ENCODE data around the gene ZNF219. TPM values are rescaled to one million over a fixed set of nuclear protein-coding genes. Genes with fewer than 3 reads are reported as not detected.

ZNF219 gene
- total and polyA plus RNA-seq, 2 donors, result 9.8 to 67.1 TPM

DNA sequence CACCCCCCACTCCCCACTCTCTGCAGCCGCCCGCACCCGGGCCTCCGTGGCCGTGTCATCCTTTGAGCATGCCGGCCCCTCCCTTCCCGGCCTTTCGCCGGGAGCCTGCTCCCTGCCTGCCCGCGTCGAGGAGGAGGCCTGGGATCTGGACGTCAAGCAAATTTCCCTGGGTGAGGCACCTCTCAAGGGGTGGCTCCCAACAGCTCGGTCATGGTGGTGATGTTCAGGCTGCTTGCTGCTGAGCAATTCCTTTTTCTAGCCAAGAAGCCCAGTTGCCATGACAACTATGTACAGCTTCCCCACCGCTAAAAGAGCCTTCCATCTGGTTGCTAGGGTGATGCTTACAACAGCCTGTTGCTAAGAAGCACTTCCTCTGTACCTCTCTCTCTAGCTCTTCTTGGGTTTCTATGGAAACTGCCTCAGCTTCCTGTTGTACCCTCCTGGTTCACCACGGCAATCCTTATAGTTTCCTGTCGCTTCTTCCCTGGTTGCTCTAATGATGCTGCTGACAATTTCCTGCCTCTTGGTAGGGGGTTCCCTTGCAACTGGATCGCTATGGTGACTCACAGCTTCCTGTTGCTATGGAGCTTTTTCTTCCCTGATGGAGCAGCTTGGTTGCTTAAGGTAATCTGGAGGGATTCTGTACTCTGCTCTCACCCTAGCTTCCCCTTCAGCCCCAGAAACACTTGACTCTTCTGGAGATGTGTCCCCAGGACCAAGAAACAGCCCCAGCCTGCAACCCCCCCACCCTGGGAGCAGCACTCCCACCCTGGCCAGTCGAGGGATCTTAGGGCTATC is 11.0 kb downstream of the ZNF219 start:
- DNase-seq (ENCODE audit: extremely low spot score), result no peak
- Histone ChIP-seq H3K4me1 (ENCODE audit: insufficient read depth) (no peaks in the 10 kb centered on the region), H3K27ac (ENCODE audit: low read depth) (peak overlapping the region; percentile 16), H3K36me3 (ENCODE audit: insufficient read depth) (no peaks in the 10 kb centered on the region), H3K4me3 (ENCODE audit: low read depth, low read length) (no peak overlapping the region)
- 23% methylated on average over 19 of the region's 19 CpGs for WGBS

DNA sequence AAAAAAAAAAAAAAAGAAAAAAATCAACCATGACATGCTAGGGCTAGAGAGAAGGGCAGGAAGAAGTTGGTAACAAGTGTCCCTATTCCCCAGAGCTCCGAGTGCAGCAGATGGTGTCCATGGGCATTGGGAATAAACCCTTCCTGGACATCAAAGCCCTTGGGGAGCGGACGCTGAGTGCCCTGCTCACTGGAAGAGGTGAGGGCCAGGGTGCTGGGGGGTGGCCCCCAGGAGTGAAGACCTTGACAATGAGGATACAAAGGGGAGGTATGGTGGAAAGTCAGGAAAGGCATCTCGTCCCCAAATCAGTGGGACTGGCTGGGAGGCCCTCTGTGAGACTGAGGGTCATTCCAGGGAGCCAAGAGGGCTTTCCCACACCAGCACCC is 11.6 kb downstream of the ZNF219 start:
- Histone ChIP-seq H3K27ac (ENCODE audit: low read depth) (no peak overlapping the region), H3K4me3 (ENCODE audit: low read depth, low read length) (no peak overlapping the region), H3K4me1 (ENCODE audit: insufficient read depth) (no peaks in the 10 kb centered on the region), H3K36me3 (ENCODE audit: insufficient read depth) (no peaks in the 10 kb centered on the region)
- no peak for DNase-seq (ENCODE audit: extremely low spot score)
- WGBS, result 78% methylated on average over 4 of the region's 4 CpGs

GRCh38 chr14:21084998-21085853 is 13.2 kb downstream of the ZNF219 start:
- no peaks in the 10 kb centered on the region for H3K4me1 ChIP-seq (ENCODE audit: insufficient read depth)
- WGBS, result 73% methylated on average over 17 of the region's 17 CpGs
- H3K27ac ChIP-seq (ENCODE audit: low read depth), result no peak overlapping the region
- no peak for DNase-seq (ENCODE audit: extremely low spot score)
- no peak overlapping the region for H3K4me3 ChIP-seq (ENCODE audit: low read depth, low read length)
- peaks cover 1% of the 10 kb centered on the region for H3K36me3 ChIP-seq (ENCODE audit: insufficient read depth)

DNA sequence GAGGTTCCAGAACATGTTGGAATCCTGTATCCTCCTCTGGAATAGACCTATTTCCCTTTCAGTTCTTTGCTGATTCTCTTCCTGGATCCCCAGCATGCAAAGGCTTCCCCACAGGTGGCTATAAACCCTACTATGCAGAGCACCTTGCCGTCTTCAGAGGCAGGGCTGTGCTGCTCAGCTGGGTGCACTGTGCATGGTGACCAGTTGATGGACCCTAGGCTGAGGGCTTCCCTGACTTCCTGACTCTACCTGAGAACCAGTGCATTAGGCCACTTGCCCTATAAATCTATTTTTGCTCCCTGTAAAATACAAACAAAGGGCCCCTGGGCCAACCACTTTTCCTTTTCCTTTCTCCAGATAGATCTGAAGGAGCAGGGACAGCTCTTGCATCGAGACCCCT is 14.1 kb downstream of the ZNF219 start:
- Histone ChIP-seq H3K4me3 (ENCODE audit: low read depth, low read length) (no peak overlapping the region), H3K4me1 (ENCODE audit: insufficient read depth) (no peaks in the 10 kb centered on the region), H3K36me3 (ENCODE audit: insufficient read depth) (peaks cover 1% of the 10 kb centered on the region), H3K27ac (ENCODE audit: low read depth) (no peak overlapping the region)
- WGBS, result 85% methylated on average over 2 of the region's 2 CpGs
- DNase-seq (ENCODE audit: extremely low spot score), result no peak

DNA sequence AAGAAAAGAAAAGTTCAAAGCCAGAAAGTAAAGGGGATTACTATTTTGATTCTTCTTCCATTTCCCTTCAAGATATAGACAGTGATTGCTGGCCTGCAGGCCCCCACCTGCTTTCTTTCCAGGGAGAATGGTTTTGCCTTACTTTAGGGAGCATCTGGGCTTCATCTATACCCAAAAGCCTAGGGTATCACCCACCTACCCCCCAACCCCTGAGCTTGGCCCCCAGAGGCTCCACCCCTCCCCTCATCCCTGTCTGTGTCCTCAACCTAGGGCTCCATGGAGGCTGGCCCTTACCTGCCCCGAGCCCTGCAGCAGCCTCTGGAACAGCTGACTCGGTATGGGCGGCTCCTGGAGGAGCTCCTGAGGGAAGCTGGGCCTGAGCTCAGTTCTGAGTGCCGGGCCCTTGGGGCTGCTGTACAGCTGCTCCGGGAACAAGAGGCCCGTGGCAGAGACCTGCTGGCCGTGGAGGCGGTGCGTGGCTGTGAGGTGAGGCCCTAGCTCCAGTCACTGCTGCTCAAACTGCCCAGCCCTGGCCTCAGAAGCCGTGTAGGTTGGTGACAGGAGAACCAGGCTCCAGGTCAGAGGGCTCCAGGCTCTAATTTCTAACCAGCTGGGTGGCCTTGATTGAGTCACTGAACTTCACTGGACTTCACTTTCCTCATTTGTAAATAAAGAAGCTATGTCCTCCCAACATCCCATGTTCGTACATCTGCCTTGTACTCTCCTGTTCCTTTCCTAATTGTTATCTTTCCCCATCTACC is 14.7 kb downstream of the ZNF219 start:
- Histone ChIP-seq H3K36me3 (ENCODE audit: insufficient read depth) (peaks cover 1% of the 10 kb centered on the region), H3K4me1 (ENCODE audit: insufficient read depth) (no peaks in the 10 kb centered on the region), H3K4me3 (ENCODE audit: low read depth, low read length) (no peak overlapping the region), H3K27ac (ENCODE audit: low read depth) (no peak overlapping the region)
- no peak for DNase-seq (ENCODE audit: extremely low spot score)
- 84% methylated on average over 11 of the region's 11 CpGs for WGBS

DNA sequence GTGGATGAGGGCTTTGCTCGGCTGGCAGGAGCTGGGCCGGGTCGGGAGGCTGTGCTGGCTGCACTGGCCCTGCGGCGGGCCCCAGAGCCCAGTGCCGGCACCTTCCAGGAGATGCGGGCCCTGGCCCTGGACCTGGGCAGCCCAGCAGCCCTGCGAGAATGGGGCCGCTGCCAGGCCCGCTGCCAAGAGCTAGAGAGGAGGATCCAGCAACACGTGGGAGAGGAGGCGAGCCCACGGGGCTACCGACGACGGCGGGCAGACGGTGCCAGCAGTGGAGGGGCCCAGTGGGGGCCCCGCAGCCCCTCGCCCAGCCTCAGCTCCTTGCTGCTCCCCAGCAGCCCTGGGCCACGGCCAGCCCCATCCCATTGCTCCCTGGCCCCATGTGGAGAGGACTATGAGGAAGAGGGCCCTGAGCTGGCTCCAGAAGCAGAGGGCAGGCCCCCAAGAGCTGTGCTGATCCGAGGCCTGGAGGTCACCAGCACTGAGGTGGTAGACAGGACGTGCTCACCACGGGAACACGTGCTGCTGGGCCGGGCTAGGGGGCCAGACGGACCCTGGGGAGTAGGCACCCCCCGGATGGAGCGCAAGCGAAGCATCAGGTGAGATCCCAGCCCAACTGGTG is 16.8 kb downstream of the ZNF219 start:
- WGBS, result 88% methylated on average over 30 of the region's 30 CpGs
- Histone ChIP-seq H3K36me3 (ENCODE audit: insufficient read depth) (peaks cover 1% of the 10 kb centered on the region), H3K27ac (ENCODE audit: low read depth) (no peak overlapping the region), H3K4me1 (ENCODE audit: insufficient read depth) (no peaks in the 10 kb centered on the region), H3K4me3 (ENCODE audit: low read depth, low read length) (no peak overlapping the region)
- DNase-seq (ENCODE audit: extremely low spot score), result no peak

- DNase-seq (ENCODE audit: extremely low spot score), result no peak
- H3K4me3 ChIP-seq (ENCODE audit: low read depth, low read length), result no peak overlapping the region
- H3K4me1 ChIP-seq (ENCODE audit: insufficient read depth), result no peaks in the 10 kb centered on the region
- H3K36me3 ChIP-seq (ENCODE audit: insufficient read depth), result peaks cover 3% of the 10 kb centered on the region
- 84% methylated on average over 10 of the region's 10 CpGs for WGBS
- H3K27ac ChIP-seq (ENCODE audit: low read depth), result no peak overlapping the region
These were observed 19.7 kb downstream of the ZNF219 start for GRCh38 chr14:21078726-21079125.

DNA sequence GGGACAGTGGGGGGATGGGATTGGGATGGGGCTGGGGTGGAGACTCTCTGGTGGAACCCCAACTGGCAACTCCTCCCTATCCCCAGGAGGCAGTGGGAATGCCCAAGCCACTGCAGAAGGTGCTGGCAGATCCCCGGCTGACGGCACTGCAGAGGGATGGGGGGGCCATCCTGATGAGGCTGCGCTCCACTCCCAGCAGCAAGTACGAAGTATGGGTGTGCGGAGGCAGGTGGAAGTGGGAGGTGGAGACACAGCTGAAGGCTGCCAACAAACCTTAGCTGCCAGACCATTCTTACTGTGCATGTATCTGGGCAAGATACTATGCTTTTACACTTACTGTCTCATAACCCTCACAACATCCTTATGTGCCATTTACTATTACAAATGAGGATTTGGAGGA is 20.2 kb downstream of the ZNF219 start:
- DNase-seq (ENCODE audit: extremely low spot score), result no peak
- 87% methylated on average over 5 of the region's 5 CpGs for WGBS
- Histone ChIP-seq H3K4me3 (ENCODE audit: low read depth, low read length) (no peak overlapping the region), H3K36me3 (ENCODE audit: insufficient read depth) (peaks cover 3% of the 10 kb centered on the region), H3K4me1 (ENCODE audit: insufficient read depth) (no peaks in the 10 kb centered on the region), H3K27ac (ENCODE audit: low read depth) (no peak overlapping the region)

- Histone ChIP-seq H3K27ac (ENCODE audit: low read depth) (no peak overlapping the region), H3K4me3 (ENCODE audit: low read depth, low read length) (no peak overlapping the region), H3K4me1 (ENCODE audit: insufficient read depth) (no peaks in the 10 kb centered on the region), H3K36me3 (ENCODE audit: insufficient read depth) (peaks cover 3% of the 10 kb centered on the region)
- DNase-seq (ENCODE audit: extremely low spot score), result no peak
- 86% methylated on average over 2 of the region's 2 CpGs for WGBS
These were observed 20.8 kb downstream of the ZNF219 start for GRCh38 chr14:21077672-21078071.

DNA sequence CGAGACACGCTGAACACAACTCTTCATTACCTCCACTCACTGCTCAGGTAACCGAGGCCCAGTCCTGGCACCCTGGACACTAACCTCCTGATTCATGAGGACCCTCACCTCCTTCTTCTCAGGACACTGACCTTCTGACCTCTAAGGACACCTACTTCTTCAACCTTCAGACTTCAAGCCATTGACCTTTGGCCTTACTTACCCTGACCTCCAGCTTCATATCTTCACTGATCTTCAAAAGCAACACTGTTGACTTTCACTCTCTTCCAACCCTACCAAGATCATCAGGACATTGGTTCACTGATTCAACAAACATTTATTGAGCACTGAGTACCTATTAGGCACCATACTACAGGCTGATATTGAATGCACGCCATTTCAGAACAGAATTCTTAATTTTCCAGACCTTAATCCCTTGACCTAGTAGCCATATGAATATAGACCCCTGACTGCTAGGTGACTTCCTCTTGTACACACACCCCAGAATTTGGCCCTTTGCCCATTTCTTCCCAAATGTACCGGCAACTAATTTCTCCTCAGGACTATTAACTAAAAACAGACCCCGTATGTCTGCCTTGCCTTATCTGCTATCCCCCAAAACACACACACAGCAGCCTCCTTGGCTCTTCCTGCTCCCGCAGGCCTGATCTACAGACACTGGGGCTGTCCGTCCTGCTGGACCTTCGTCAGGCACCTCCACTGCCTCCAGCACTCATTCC is 22.6 kb downstream of the ZNF219 start:
- DNase-seq (ENCODE audit: extremely low spot score), result no peak
- Histone ChIP-seq H3K27ac (ENCODE audit: low read depth) (no peak overlapping the region), H3K36me3 (ENCODE audit: insufficient read depth) (peaks cover 3% of the 10 kb centered on the region), H3K4me3 (ENCODE audit: low read depth, low read length) (no peak overlapping the region), H3K4me1 (ENCODE audit: insufficient read depth) (no peaks in the 10 kb centered on the region)
- WGBS, result 85% methylated on average over 9 of the region's 9 CpGs

- DNase-seq (ENCODE audit: extremely low spot score), result no peak
- no peak overlapping the region for H3K27ac ChIP-seq (ENCODE audit: low read depth)
- 89% methylated on average over 26 of the region's 26 CpGs for WGBS
- H3K36me3 ChIP-seq (ENCODE audit: insufficient read depth), result peaks cover 2% of the 10 kb centered on the region
- H3K4me1 ChIP-seq (ENCODE audit: insufficient read depth), result no peaks in the 10 kb centered on the region
- H3K4me3 ChIP-seq (ENCODE audit: low read depth, low read length), result no peak overlapping the region
These were observed 23.8 kb downstream of the ZNF219 start for GRCh38 chr14:21074398-21075272.

- Histone ChIP-seq H3K4me3 (ENCODE audit: low read depth, low read length) (no peak overlapping the region), H3K4me1 (ENCODE audit: insufficient read depth) (no peaks in the 10 kb centered on the region), H3K36me3 (ENCODE audit: insufficient read depth) (peaks cover 2% of the 10 kb centered on the region), H3K27ac (ENCODE audit: low read depth) (no peak overlapping the region)
- 89% methylated on average over 9 of the region's 9 CpGs for WGBS
- DNase-seq (ENCODE audit: extremely low spot score), result no peak
These were observed 24.5 kb downstream of the ZNF219 start for GRCh38 chr14:21073921-21074320.

Data from urinary bladder (tissue), 4 donors.